Lower leg skin (tissue), 4 donors: ENCODE data around the gene DOCK7. TPM values are rescaled to one million over a fixed set of nuclear protein-coding genes. Genes with fewer than 3 reads are reported as not detected.
"Not testable (repeated sequence)": the region's sequence is repeated elsewhere in the genome, so short reads cannot be mapped to it uniquely, and the experiment has no call there.

ENCODE experiments used
- DNase-seq, 2 donors: peaks; one replicate each; pipeline ENCODE4 v3.0.0-alpha.2; 2019; ENCODE audit warnings: low spot score in 2 of 2
- H3K4me3 ChIP-seq: fragments of 200-600 bp; sonication (generic); 2 replicates; pipeline ENCODE4 v1.5.1; 2017; ENCODE audit warnings: mild to moderate bottlenecking, low read depth; ENCODE audit not compliant: poor library complexity, severe bottlenecking
- CTCF ChIP-seq, 3 donors: fragments of 450-650 bp; IDR thresholded peaks; one replicate each; pipeline ENCODE4 v1.5.1; 2016; ENCODE audit warnings: antibody characterized with exemption in 3 of 3, mild to moderate bottlenecking in 3 of 3, moderate library complexity in 2 of 3
- POLR2A ChIP-seq, 2 donors: fragments of 450-650 bp; IDR thresholded peaks; one replicate each; pipeline ENCODE4 v1.6.1; 2016 to 2017; ENCODE audit warnings: antibody characterized with exemption in 2 of 2, mild to moderate bottlenecking in 1 of 2, moderate library complexity in 1 of 2
- WGBS, 2 donors: methylation state at CpG; one replicate each; pipeline ENCODE4 v1.1.5; 2018; 5-methylcytosine and 5-hydroxymethylcytosine counted together
- intact Hi-C: fragments of 100-400 bp; cut with DNase I; formaldehyde crosslinking; loops from one replicate; pipeline ENCODE4 v1.15.0; 2023; ENCODE audit warnings: low total_unique reads
- total RNA-seq, 4 donors: library from RNA; depleted of rRNA; stranded (reverse); fragments of >200 nt; gene quantifications; one replicate each; pipeline ENCODE4 v1.1.0, GENCODE V29; 2016

Gene DOCK7
- total RNA-seq, 4 donors from 2014 or later, result 27.0 to 67.5 (median 29.4) TPM

- intact Hi-C loops, result no loop called here
- 95 to 98% methylated on average over 4 of the region's 4 CpGs for WGBS, 2 donors
- DNase-seq, result no peak
- no peak for TF ChIP-seq CTCF (IDR thresholded peaks at IDR 0.05)
- TF ChIP-seq POLR2A (IDR thresholded peaks at IDR 0.05), result no peak
- no peak overlapping the region for H3K4me3 ChIP-seq
These were observed 159.0 kb downstream of the DOCK7 start for GRCh38 chr1:62529227-62529626.

- intact Hi-C loops, result no loop called here
- WGBS, 2 donors, result 86 to 88% methylated on average over 7 of the region's 7 CpGs
- H3K4me3 ChIP-seq, result no peak overlapping the region
- TF ChIP-seq CTCF (IDR thresholded peaks at IDR 0.05), result no peak
- TF ChIP-seq POLR2A (IDR thresholded peaks at IDR 0.05), result no peak
- DNase-seq, result no peak
These were observed 160.2 kb downstream of the DOCK7 start for GRCh38 chr1:62528015-62528414.

- H3K4me3 ChIP-seq, intact Hi-C loops, DNase-seq: not testable (repeated sequence)
- 95 to 96% methylated on average over 6 of the region's 6 CpGs for WGBS, 2 donors
These were observed 160.8 kb downstream of the DOCK7 start for GRCh38 chr1:62527346-62527745.

DNA sequence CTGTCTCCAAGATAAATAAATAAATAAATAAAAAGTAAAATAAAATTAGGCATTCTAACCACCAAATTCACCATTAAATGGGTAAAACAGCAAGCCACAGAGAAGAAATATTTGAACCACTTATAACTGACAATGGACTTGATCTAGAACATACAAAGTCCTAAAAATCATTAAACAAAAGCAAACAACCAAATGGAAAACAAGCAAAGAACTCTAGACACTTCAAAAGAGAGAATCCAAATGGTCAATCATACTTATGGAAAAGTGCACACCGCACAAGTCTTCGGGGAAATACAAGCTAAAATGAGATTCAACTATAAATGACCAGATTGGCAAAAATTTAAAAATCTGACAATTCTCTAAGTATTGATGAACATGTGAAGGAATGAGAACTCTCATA lies 164.3 kb downstream of the DOCK7 start:
- no peak for DNase-seq
- 92 to 100% methylated on average over 2 of the region's 2 CpGs for WGBS, 2 donors
- intact Hi-C loops, result no loop called here
- TF ChIP-seq CTCF (IDR thresholded peaks at IDR 0.05) (no peak), POLR2A (IDR thresholded peaks at IDR 0.05) (no peak)
- no peak overlapping the region for H3K4me3 ChIP-seq

GRCh38 chr1:62516600-62516999 lies 171.6 kb downstream of the DOCK7 start:
- intact Hi-C loops, result no loop called here
- H3K4me3 ChIP-seq, result no peak overlapping the region
- 88 to 92% methylated on average over 2 of the region's 2 CpGs for WGBS, 2 donors
- TF ChIP-seq CTCF (IDR thresholded peaks at IDR 0.05), result no peak
- no peak for TF ChIP-seq POLR2A (IDR thresholded peaks at IDR 0.05)
- no peak for DNase-seq

GRCh38 chr1:62514746-62515423 lies 173.3 kb downstream of the DOCK7 start:
- WGBS, 2 donors, result 79 to 80% methylated on average over 3 of the region's 3 CpGs
- DNase-seq, result no peak
- TF ChIP-seq CTCF (IDR thresholded peaks at IDR 0.05), result no peak
- no peak for TF ChIP-seq POLR2A (IDR thresholded peaks at IDR 0.05)
- no peak overlapping the region for H3K4me3 ChIP-seq
- intact Hi-C loops, result no loop called here
